A673 (cell line): ENCODE data around the gene TMEM92. TPM values are rescaled to one million over a fixed set of nuclear protein-coding genes. Genes with fewer than 3 reads are reported as not detected.

Source experiments
- BruUV-seq: library from RNA; stranded (reverse); fragments of 400-500 nt; replicated peaks from 2 replicates; lab custom pipeline; 2021; lab: Mats Ljungman, UMichigan
- CTCF ChIA-PET: fragments of 300-600 bp; sonication (Branson Sonifier 250); formaldehyde crosslinking; loops from one replicate; lab custom pipeline; 2022; ENCODE audit warnings: antibody characterized with exemption; lab: Charles Lee
- POLR2A ChIA-PET: fragments of 300-600 bp; sonication (Branson Sonifier 250); formaldehyde crosslinking; loops from one replicate; lab custom pipeline; 2022; ENCODE audit warnings: antibody characterized with exemption; ENCODE audit not compliant: low non-redundant PET; lab: Charles Lee
- DNase-seq: peaks from one replicate; pipeline ENCODE4 v3.0.0-alpha.2; 2015; ENCODE audit warnings: low spot score
- H3K27ac ChIP-seq: fragments of 200-600 bp; sonication (generic); 2 replicates; pipeline ENCODE4 v1.5.1; 2016; ENCODE audit warnings: mixed run types, low read depth, mild to moderate bottlenecking, mixed read lengths, antibody characterized with exemption, low read length; ENCODE audit not compliant: poor library complexity, severe bottlenecking
- H3K27me3 ChIP-seq: fragments of 200-600 bp; sonication (generic); replicated peaks from 2 replicates; pipeline ENCODE4 v1.6.1; 2017; ENCODE audit warnings: mixed run types, low read depth, mild to moderate bottlenecking, mixed read lengths, antibody characterized with exemption, low read length; ENCODE audit not compliant: insufficient read depth, poor library complexity
- H3K36me3 ChIP-seq: fragments of 200-600 bp; sonication (generic); 2 replicates; pipeline ENCODE4 v1.6.1; 2016; ENCODE audit warnings: mixed run types, mild to moderate bottlenecking, mixed read lengths, antibody characterized with exemption, low read length; ENCODE audit not compliant: insufficient read depth, poor library complexity, severe bottlenecking
- H3K4me1 ChIP-seq: fragments of 200-600 bp; sonication (generic); 2 replicates; pipeline ENCODE4 v1.6.1; 2017; ENCODE audit warnings: mixed run types, mild to moderate bottlenecking, mixed read lengths, antibody characterized with exemption, low read length; ENCODE audit not compliant: insufficient read depth, poor library complexity, severe bottlenecking
- H3K4me3 ChIP-seq: fragments of 200-600 bp; sonication (generic); 2 replicates; pipeline ENCODE4 v1.5.1; 2016; ENCODE audit warnings: low read depth, mixed run types, mild to moderate bottlenecking, mixed read lengths, low read length; ENCODE audit not compliant: poor library complexity, severe bottlenecking
- H3K9me3 ChIP-seq: fragments of 200-600 bp; sonication (generic); 2 replicates; pipeline ENCODE4 v1.6.1; 2016; ENCODE audit warnings: mixed run types, low read depth, mild to moderate bottlenecking, mixed read lengths, antibody characterized with exemption, low read length; ENCODE audit not compliant: poor library complexity, severe bottlenecking
- EZH2 ChIP-seq: fragments of 200-600 bp; sonication (generic); IDR thresholded peaks from 2 replicates; pipeline ENCODE4 v1.6.1; 2017; ENCODE audit warnings: borderline replicate concordance, low read depth, mild to moderate bottlenecking, mixed read lengths, antibody characterized with exemption, low read length; ENCODE audit not compliant: poor library complexity, severe bottlenecking
- intact Hi-C: fragments of 100-400 bp; cut with micrococcal nuclease; formaldehyde crosslinking; loops from one replicate; pipeline ENCODE4 v1.10.0; 2022; ENCODE audit not compliant: unreplicated experiment
- total RNA-seq: library from RNA; stranded (reverse); gene quantifications from 2 replicates; pipeline ENCODE4 v1.2.3, GENCODE V29; 2021
- TF ChIP-seq, protein P1 (sequence below): fragments of 300-800, 200-600 bp; sonication (generic); conservative IDR thresholded peaks from 2 replicates; pipeline ENCODE4 v1.5.1; 2017; ENCODE audit warnings: low read depth, mild to moderate bottlenecking, antibody characterized with exemption, low read length, moderate library complexity, mixed read lengths

TMEM92 gene
- total RNA-seq, 1 experiment from 2014 or later = 0.19 TPM

DNA sequence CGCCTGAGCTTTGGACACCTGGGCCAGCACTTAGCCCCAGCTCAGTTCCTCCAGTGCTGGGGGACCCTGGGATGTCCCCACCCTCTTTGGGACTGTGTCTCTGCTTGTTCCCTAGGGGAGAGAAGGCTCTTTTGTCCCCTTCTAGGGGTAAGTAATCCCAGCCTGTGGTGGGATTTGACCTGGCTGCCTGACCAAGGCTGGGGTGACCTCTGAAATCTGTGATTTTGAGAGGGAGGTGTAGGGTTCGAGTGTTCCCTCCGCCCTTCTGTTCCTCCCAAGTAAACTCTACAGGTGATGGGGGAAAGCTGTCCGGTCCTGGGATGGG is 593 bp downstream of the TMEM92 start:
- intact Hi-C loops = no loop called here

DNA sequence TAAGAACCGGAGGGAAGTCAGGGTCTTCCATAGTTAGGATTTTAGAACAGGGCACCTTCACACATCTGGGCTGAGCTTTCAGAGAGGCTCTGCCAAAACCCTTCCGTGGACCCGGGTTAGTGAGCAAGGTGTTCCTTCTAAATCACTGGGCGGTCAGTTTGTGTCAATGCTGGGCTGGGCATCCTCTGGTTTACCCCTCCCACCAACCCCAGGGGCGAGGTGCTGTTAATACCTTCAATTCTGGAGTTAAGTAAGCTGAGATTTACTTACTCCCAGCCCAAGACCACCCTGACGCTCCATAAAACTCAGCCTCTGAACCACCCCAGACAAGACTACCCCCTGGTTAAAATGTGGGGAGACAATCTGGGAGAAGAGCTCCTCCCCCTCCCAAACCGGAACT is 1.0 kb downstream of the TMEM92 start:
- no peaks in the 10 kb centered on the region for H3K36me3 ChIP-seq
- no peak overlapping the region for H3K4me3 ChIP-seq
- DNase-seq = no peak
- no peak overlapping the region for H3K27ac ChIP-seq
- TF ChIP-seq, protein P1, sequence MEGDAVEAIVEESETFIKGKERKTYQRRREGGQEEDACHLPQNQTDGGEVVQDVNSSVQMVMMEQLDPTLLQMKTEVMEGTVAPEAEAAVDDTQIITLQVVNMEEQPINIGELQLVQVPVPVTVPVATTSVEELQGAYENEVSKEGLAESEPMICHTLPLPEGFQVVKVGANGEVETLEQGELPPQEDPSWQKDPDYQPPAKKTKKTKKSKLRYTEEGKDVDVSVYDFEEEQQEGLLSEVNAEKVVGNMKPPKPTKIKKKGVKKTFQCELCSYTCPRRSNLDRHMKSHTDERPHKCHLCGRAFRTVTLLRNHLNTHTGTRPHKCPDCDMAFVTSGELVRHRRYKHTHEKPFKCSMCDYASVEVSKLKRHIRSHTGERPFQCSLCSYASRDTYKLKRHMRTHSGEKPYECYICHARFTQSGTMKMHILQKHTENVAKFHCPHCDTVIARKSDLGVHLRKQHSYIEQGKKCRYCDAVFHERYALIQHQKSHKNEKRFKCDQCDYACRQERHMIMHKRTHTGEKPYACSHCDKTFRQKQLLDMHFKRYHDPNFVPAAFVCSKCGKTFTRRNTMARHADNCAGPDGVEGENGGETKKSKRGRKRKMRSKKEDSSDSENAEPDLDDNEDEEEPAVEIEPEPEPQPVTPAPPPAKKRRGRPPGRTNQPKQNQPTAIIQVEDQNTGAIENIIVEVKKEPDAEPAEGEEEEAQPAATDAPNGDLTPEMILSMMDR = no peak
- TF ChIP-seq EZH2 = no peak
- H3K9me3 ChIP-seq = no peaks in the 10 kb centered on the region
- H3K27me3 ChIP-seq = no peaks in the 10 kb centered on the region
- no TSS peak for BruUV-seq
- CTCF ChIA-PET = interaction anchor here (1.3 kb wide), 1 partner anchor 75 kb away, joined by 4 read pairs; no protein-coding TSS in a partner anchor
- peaks cover 26% of the 10 kb centered on the region for H3K4me1 ChIP-seq
- POLR2A ChIA-PET = no interaction called here
- intact Hi-C loops = no loop called here

More for the DNA sequence above, 593 bp downstream of the TMEM92 start:
- peaks cover 23% of the 10 kb centered on the region for H3K4me1 ChIP-seq
- no peak for DNase-seq
- no peak for TF ChIP-seq EZH2
- TF ChIP-seq, protein P1 = no peak
- CTCF ChIA-PET = interaction anchor here (1.3 kb wide), 1 partner anchor 75 kb away, joined by 4 read pairs; no protein-coding TSS in a partner anchor
- no peaks in the 10 kb centered on the region for H3K9me3 ChIP-seq
- no peak overlapping the region for H3K4me3 ChIP-seq
- no peak overlapping the region for H3K27ac ChIP-seq
- H3K36me3 ChIP-seq = no peaks in the 10 kb centered on the region
- no TSS peak for BruUV-seq
- POLR2A ChIA-PET = no interaction called here
- no peaks in the 10 kb centered on the region for H3K27me3 ChIP-seq

DNA sequence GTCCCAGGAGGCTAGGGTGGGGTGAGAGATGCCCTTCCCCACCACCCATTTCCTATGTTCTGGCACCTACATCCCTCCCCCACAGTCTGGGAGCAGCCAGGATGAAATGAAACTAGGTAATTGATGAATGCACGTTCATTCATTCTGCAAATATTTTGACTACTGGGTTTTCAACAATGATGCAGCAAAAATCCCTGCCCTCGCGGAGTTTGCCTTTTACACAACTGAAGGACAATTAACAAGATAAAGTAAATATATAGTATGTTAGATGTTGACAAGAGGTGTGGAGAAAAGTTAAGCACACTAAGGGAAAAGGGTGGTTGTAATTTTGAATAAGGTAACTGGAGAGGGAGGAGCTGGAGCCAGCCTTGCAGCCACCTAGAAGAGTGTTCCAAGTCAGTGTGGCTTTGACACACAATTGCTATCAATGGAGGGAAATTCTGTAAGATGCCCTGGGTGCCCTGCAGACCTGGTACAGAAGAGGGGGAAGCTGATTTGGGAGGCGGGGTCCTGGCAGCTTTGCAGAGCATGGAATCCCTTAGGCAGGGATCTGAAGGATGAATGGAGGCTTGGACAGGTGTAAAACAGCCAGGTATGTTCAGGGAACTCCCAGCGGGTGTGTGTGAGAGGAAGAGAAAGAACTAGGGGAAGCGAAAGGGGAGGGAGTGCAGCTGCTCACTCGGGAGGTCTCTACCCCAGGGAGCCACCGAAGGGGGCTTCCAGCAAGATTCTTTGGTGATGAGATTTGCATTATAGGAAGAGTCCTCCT is 2.5 kb downstream of the TMEM92 start:
- intact Hi-C loops = no loop called here
- no TSS peak for BruUV-seq
- TF ChIP-seq EZH2 = no peak
- TF ChIP-seq, protein P1 = no peak
- ChIA-PET POLR2A (no interaction called here), CTCF (no interaction called here)
- no peaks in the 10 kb centered on the region for H3K27me3 ChIP-seq
- no peak overlapping the region for H3K4me3 ChIP-seq
- no peaks in the 10 kb centered on the region for H3K9me3 ChIP-seq
- H3K27ac ChIP-seq = no peak overlapping the region
- no peak for DNase-seq
- no peaks in the 10 kb centered on the region for H3K36me3 ChIP-seq
- peaks cover 27% of the 10 kb centered on the region for H3K4me1 ChIP-seq
